HT1080 (cell line): Measurements from ENCODE around the gene CHTF18. TPM values are rescaled to one million over a fixed set of nuclear protein-coding genes. Genes with fewer than 3 reads are reported as not detected.

Source experiments
- DNase-seq: peaks from one replicate; pipeline ENCODE4 v3.0.0-alpha.2; 2015; ENCODE audit warnings: low read depth
- small RNA-seq: library from RNA; depleted of rRNA; stranded (forward); fragments of <200 nt; gene quantifications from one replicate; pipeline ENCODE3, GENCODE V24; 2014
- total RNA-seq: library from RNA; depleted of rRNA; stranded (reverse); fragments of >200 nt; shearing (Covaris generic); gene quantifications from 2 replicates; pipeline ENCODE4 v1.2.3, GENCODE V29; 2014; rRNA removed

Gene CHTF18
- total RNA-seq, 1 experiment from 2014 or later, result 41.6 TPM

DNA sequence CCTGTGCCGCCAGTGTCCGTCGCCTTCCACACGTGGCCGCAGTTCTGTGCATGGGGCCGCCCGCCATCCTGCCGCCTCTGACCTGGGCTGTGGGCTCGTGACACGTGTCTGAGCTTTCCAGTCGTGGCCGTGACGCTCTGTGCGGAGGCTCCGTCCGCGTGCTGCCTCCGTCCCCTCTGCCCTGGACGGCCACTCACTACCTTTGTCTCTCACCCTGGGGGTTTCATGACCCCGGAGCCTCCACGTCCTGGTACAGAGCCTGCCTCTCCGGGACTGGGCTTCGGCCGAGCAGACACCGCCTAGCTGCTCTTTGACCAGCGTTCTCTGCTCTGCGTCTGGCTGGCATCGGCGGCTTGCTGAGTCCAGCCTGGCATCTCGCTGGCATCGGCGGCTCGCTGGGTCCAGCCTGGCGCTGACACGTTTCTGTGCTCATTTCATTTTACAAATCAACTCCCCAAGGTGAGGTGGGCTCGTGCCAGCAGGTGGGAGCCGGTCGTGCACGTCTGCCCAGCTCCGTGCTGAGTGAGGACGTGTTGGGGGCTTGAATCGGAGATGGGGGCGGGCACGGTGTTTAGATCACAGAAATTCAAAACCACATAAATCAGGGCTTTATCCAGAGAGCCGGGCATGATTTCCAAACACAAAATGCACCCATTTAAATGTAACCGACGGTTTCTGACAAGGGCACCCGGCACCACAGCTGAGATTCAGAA lies 56.4 kb downstream of the CHTF18 start:
- DNase-seq, result no peak

DNA sequence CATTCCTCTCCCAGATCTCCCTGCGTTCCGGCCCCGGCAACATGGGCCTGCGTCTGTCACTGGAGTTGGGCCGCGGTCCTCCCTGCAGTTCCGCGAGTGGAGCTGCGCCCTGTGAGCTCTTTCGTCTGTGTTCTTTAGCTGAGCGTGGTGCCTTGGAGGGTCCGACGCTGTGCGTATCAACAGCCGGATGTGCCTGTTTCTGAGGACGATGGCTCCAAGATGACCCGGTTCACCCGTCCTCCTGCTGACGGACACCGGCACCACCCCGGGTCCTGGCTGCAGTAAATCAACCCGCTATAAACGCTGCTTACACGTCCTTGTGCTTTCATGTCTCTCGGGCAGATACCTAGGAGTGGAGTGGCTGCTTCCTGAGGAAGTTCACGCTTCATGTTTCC lies 56.9 kb downstream of the CHTF18 start:
- DNase-seq, result no peak

DNA sequence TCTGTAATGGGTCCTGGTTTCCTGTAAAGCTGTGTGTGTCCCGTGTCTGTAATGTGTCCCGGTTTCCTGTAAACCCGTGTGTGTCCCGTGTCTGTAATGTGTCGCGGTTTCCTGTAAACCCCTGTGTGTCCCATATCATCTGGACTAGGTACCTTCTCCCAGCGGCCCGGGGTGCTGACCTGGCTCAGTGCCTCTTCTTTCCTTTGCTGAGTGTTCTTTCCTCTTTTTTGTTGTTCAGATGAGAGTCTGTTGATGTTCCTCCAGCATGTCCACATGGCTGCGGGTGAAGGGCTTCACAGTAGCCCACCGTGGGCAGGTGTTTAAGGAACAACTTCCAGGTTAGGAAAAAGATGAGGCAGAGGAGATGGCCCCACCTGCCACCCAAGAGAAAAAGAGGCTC lies 58.7 kb downstream of the CHTF18 start:
- no peak for DNase-seq

Small RNA genes lying within 50 kb of the gene (small RNA-seq; reads per million reads assigned to genes)
- not detected for gene MIR662

Other genes with a start within 250 kb of the CHTF18 start
- gene PRR35, start 228.2 kb upstream of the CHTF18 start, total RNA-seq, result 0.10 TPM in 1 of 2 replicates, not detected in the other
- gene NHLRC4, start 221.6 kb upstream of the CHTF18 start, total RNA-seq, result 0.07 and 1.1 TPM in 2 replicates
- gene PIGQ, start 218.7 kb upstream of the CHTF18 start, total RNA-seq, result 38.2 and 53.0 TPM in 2 replicates
- 12.9 and 15.2 TPM in 2 replicates for gene RAB40C, start 198.6 kb upstream of the CHTF18 start, total RNA-seq
- 0.03 and 0.14 TPM in 2 replicates for gene WFIKKN1, start 157.6 kb upstream of the CHTF18 start, total RNA-seq
- gene METTL26, start 152.3 kb upstream of the CHTF18 start, total RNA-seq, result 190 and 194 TPM in 2 replicates
- gene MCRIP2, start 146.8 kb upstream of the CHTF18 start, total RNA-seq, result 44.9 and 51.1 TPM in 2 replicates
- 27.0 and 27.9 TPM in 2 replicates for gene WDR90, start 139.3 kb upstream of the CHTF18 start, total RNA-seq
- gene RHOT2, start 120.5 kb upstream of the CHTF18 start, total RNA-seq, result 95.4 and 107 TPM in 2 replicates
- 1.1 and 1.6 TPM in 2 replicates for gene RHBDL1, start 112.9 kb upstream of the CHTF18 start, total RNA-seq
- 208 and 257 TPM in 2 replicates for gene STUB1, start 108.2 kb upstream of the CHTF18 start, total RNA-seq
- gene JMJD8, start 104.3 kb upstream of the CHTF18 start, total RNA-seq, result 43.0 and 46.2 TPM in 2 replicates
- gene WDR24, start 98.2 kb upstream of the CHTF18 start, total RNA-seq, result 3.4 and 4.1 TPM in 2 replicates
- 2.0 and 4.2 TPM in 2 replicates for gene FBXL16, start 82.8 kb upstream of the CHTF18 start, total RNA-seq
- gene METRN, start 73.5 kb upstream of the CHTF18 start, total RNA-seq, result 119 and 152 TPM in 2 replicates
- gene ANTKMT, start 67.5 kb upstream of the CHTF18 start, total RNA-seq, result 42.3 and 54.6 TPM in 2 replicates
- 4.2 and 4.6 TPM in 2 replicates for gene CCDC78, start 62.2 kb upstream of the CHTF18 start, total RNA-seq
- gene HAGHL, start 61.5 kb upstream of the CHTF18 start, total RNA-seq, result 18.6 and 27.2 TPM in 2 replicates
- 33.1 and 35.7 TPM in 2 replicates for gene CIAO3, start 47.6 kb upstream of the CHTF18 start, total RNA-seq
- gene MSLN, start 27.9 kb upstream of the CHTF18 start, total RNA-seq, result 0.23 TPM in 1 of 2 replicates, not detected in the other
- 84.1 and 114 TPM in 2 replicates for gene RPUSD1, start 239 bp upstream of the CHTF18 start, total RNA-seq
- not detected in 2 replicates for gene GNG13, start 12.1 kb downstream of the CHTF18 start, total RNA-seq
- not detected in 2 replicates for gene LMF1, start 182.4 kb downstream of the CHTF18 start, total RNA-seq
- gene SOX8, start 193.2 kb downstream of the CHTF18 start, total RNA-seq, result not detected in 2 replicates